HG02759 (cell line): ENCODE measurements around the gene TUB.

Source experiments
- ATAC-seq: cut with Tn5 transposase; IDR thresholded peaks from one replicate; pipeline ENCODE4 v1.9.1; 2021; ENCODE audit warnings: mild to moderate bottlenecking, moderate library complexity; ENCODE audit not compliant: unreplicated experiment

The TUB gene

GRCh38 chr11:8105133-8105532 is 24.1 kb downstream of the TUB start:
- ATAC-seq = no peak

GRCh38 chr11:8105666-8106065 is 24.7 kb downstream of the TUB start:
- ATAC-seq = no peak

- ATAC-seq = no peak
Observed at GRCh38 chr11:8106679-8107078, 25.7 kb downstream of the TUB start.

GRCh38 chr11:8107642-8108041 is 26.6 kb downstream of the TUB start:
- ATAC-seq = no peak

- ATAC-seq = no peak
Observed at GRCh38 chr11:8108421-8108820, 27.4 kb downstream of the TUB start.

GRCh38 chr11:8109675-8110074 is 28.7 kb downstream of the TUB start:
- ATAC-seq = no peak

GRCh38 chr11:8110396-8110795 is 29.4 kb downstream of the TUB start:
- no peak for ATAC-seq

- ATAC-seq = no peak
Observed at GRCh38 chr11:8111636-8112035, 30.6 kb downstream of the TUB start.

GRCh38 chr11:8122173-8122764 is 41.3 kb downstream of the TUB start:
- ATAC-seq = no peak

- no peak for ATAC-seq
Observed at GRCh38 chr11:8126649-8127289, 45.8 kb downstream of the TUB start.

- ATAC-seq = no peak
Observed at GRCh38 chr11:8127447-8127846, 46.4 kb downstream of the TUB start.

GRCh38 chr11:8138526-8138925 is 57.5 kb downstream of the TUB start:
- no peak for ATAC-seq

- no peak for ATAC-seq
Observed at GRCh38 chr11:8149726-8150125, 68.7 kb downstream of the TUB start.
